ENCODE measurements around the gene SCGB3A1. TPM values are rescaled to one million over a fixed set of nuclear protein-coding genes. Genes with fewer than 3 reads are reported as not detected.

SCGB3A1 gene
- total RNA-seq, 1 experiment from 2014 or later = not detected

- in situ Hi-C loops (cut with HindIII; ENCODE audit: low sequenced_read_pairs) = no loop called here
- DNase-seq (ENCODE audit: low spot score) = no peak
Observed at GRCh38 chr5:180595046-180595379, 3.7 kb upstream of the SCGB3A1 start.

- in situ Hi-C loops (cut with HindIII; ENCODE audit: low sequenced_read_pairs) = no loop called here
Observed at GRCh38 chr5:180594311-180595045, 3.2 kb upstream of the SCGB3A1 start.

GRCh38 chr5:180593446-180594206 is 2.3 kb upstream of the SCGB3A1 start:
- in situ Hi-C loops (cut with HindIII; ENCODE audit: low sequenced_read_pairs) = no loop called here
- DNase-seq (ENCODE audit: low spot score) = no peak

More at GRCh38 chr5:180594311-180595045, 3.2 kb upstream of the SCGB3A1 start:
- no peak for DNase-seq (ENCODE audit: low spot score)

- in situ Hi-C loops (cut with HindIII; ENCODE audit: low sequenced_read_pairs) = no loop called here
- DNase-seq (ENCODE audit: low spot score) = no peak
Observed at GRCh38 chr5:180592176-180592575, 877 bp upstream of the SCGB3A1 start.

GRCh38 chr5:180590543-180591310 is 572 bp downstream of the SCGB3A1 start:
- in situ Hi-C loops (cut with HindIII; ENCODE audit: low sequenced_read_pairs) = no loop called here
- no peak for DNase-seq (ENCODE audit: low spot score)

- DNase-seq (ENCODE audit: low spot score) = no peak
- in situ Hi-C loops (cut with HindIII; ENCODE audit: low sequenced_read_pairs) = no loop called here
Observed at GRCh38 chr5:180589771-180590542, 1.3 kb downstream of the SCGB3A1 start.

- in situ Hi-C loops (cut with HindIII; ENCODE audit: low sequenced_read_pairs) = no loop called here
Observed at GRCh38 chr5:180586870-180587269, 4.4 kb downstream of the SCGB3A1 start.

GRCh38 chr5:180586204-180586603 is 5.1 kb downstream of the SCGB3A1 start:
- no peak for DNase-seq (ENCODE audit: low spot score)
- in situ Hi-C loops (cut with HindIII; ENCODE audit: low sequenced_read_pairs) = no loop called here

More at GRCh38 chr5:180586870-180587269, 4.4 kb downstream of the SCGB3A1 start:
- DNase-seq (ENCODE audit: low spot score) = no peak

GRCh38 chr5:180583738-180584137 is 7.6 kb downstream of the SCGB3A1 start:
- in situ Hi-C loops (cut with HindIII; ENCODE audit: low sequenced_read_pairs) = no loop called here

GRCh38 chr5:180580681-180581080 is 10.6 kb downstream of the SCGB3A1 start:
- in situ Hi-C loops (cut with HindIII; ENCODE audit: low sequenced_read_pairs) = no loop called here

More at GRCh38 chr5:180583738-180584137, 7.6 kb downstream of the SCGB3A1 start:
- no peak for DNase-seq (ENCODE audit: low spot score)

GRCh38 chr5:180575571-180575970 is 15.7 kb downstream of the SCGB3A1 start:
- DNase-seq (ENCODE audit: low spot score) = no peak
- in situ Hi-C loops (cut with HindIII; ENCODE audit: low sequenced_read_pairs) = no loop called here

More at GRCh38 chr5:180580681-180581080, 10.6 kb downstream of the SCGB3A1 start:
- DNase-seq (ENCODE audit: low spot score) = no peak

- in situ Hi-C loops (cut with HindIII; ENCODE audit: low sequenced_read_pairs) = no loop called here
- no peak for DNase-seq (ENCODE audit: low spot score)
Observed at GRCh38 chr5:180568914-180569313, 22.4 kb downstream of the SCGB3A1 start.

GRCh38 chr5:180563994-180564393 is 27.3 kb downstream of the SCGB3A1 start:
- in situ Hi-C loops (cut with HindIII; ENCODE audit: low sequenced_read_pairs) = no loop called here
- DNase-seq (ENCODE audit: low spot score) = no peak

GRCh38 chr5:180558232-180558631 is 33.1 kb downstream of the SCGB3A1 start:
- in situ Hi-C loops (cut with HindIII; ENCODE audit: low sequenced_read_pairs) = no loop called here
- no peak for DNase-seq (ENCODE audit: low spot score)

- no peak for DNase-seq (ENCODE audit: low spot score)
- in situ Hi-C loops (cut with HindIII; ENCODE audit: low sequenced_read_pairs) = no loop called here
Observed at GRCh38 chr5:180557217-180557809, 34.0 kb downstream of the SCGB3A1 start.

GRCh38 chr5:180555168-180555921 is 36.0 kb downstream of the SCGB3A1 start:
- no peak for DNase-seq (ENCODE audit: low spot score)
- in situ Hi-C loops (cut with HindIII; ENCODE audit: low sequenced_read_pairs) = no loop called here

GRCh38 chr5:180553530-180553929 is 37.8 kb downstream of the SCGB3A1 start:
- in situ Hi-C loops (cut with HindIII; ENCODE audit: low sequenced_read_pairs) = no loop called here

GRCh38 chr5:180548563-180548962 is 42.7 kb downstream of the SCGB3A1 start:
- DNase-seq (ENCODE audit: low spot score) = no peak
- in situ Hi-C loops (cut with HindIII; ENCODE audit: low sequenced_read_pairs) = no loop called here

More at GRCh38 chr5:180553530-180553929, 37.8 kb downstream of the SCGB3A1 start:
- no peak for DNase-seq (ENCODE audit: low spot score)
